Measurements from ENCODE around the gene MGST3.

Gene MGST3

DNA sequence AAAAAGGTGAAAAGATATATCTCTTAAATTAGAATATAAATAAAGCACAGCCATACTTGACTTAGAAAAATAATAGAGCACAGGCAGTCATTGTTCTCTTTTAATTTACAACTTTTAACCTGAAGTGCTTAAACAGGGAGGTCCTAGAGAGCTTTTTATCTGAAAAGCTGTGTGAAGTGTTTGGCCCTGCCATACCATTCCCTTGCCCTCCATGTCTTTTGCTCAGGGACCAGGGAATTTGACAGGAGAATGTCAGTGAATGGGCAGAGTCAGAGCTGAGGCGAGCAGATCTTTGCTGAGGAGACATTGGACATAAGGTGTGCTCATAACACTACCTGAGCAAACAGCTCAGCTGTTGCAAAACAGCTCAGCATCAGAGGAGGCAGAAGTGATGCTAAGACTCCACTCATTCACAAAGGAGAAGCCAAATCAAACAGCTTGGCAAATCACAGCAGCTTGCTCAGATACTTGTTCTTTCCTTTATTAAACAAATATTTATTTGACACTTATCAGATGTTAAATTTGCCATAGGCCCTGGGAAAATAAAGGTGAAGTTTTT lies 14.9 kb upstream of the MGST3 start:
- DNase-seq (ENCODE audit: low read depth in 1 of 2, low spot score in 1 of 2), result no peak
- Histone ChIP-seq H3K4me3 (replicated peaks; ENCODE audit: insufficient read depth, low read length) (no peak overlapping the region), H3K27ac (replicated peaks) (no peak overlapping the region), H3K27me3 (ENCODE audit: insufficient read depth, poor library complexity, severe bottlenecking) (no peaks in the 10 kb centered on the region)
- TF ChIP-seq POLR2AphosphoS5 (IDR thresholded peaks at IDR 0.05; ENCODE audit: low read depth), result no peak
- TF ChIP-seq, protein P1, sequence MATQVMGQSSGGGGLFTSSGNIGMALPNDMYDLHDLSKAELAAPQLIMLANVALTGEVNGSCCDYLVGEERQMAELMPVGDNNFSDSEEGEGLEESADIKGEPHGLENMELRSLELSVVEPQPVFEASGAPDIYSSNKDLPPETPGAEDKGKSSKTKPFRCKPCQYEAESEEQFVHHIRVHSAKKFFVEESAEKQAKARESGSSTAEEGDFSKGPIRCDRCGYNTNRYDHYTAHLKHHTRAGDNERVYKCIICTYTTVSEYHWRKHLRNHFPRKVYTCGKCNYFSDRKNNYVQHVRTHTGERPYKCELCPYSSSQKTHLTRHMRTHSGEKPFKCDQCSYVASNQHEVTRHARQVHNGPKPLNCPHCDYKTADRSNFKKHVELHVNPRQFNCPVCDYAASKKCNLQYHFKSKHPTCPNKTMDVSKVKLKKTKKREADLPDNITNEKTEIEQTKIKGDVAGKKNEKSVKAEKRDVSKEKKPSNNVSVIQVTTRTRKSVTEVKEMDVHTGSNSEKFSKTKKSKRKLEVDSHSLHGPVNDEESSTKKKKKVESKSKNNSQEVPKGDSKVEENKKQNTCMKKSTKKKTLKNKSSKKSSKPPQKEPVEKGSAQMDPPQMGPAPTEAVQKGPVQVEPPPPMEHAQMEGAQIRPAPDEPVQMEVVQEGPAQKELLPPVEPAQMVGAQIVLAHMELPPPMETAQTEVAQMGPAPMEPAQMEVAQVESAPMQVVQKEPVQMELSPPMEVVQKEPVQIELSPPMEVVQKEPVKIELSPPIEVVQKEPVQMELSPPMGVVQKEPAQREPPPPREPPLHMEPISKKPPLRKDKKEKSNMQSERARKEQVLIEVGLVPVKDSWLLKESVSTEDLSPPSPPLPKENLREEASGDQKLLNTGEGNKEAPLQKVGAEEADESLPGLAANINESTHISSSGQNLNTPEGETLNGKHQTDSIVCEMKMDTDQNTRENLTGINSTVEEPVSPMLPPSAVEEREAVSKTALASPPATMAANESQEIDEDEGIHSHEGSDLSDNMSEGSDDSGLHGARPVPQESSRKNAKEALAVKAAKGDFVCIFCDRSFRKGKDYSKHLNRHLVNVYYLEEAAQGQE (IDR thresholded peaks at IDR 0.05; ENCODE audit: insufficient replicate concordance, low read depth), result no peak
- no peak for TF ChIP-seq SPI1 (IDR thresholded peaks at IDR 0.05; ENCODE audit: borderline replicate concordance, low read depth)
- TF ChIP-seq GABPA (IDR thresholded peaks at IDR 0.05; ENCODE audit: low read depth), result no peak
- TF ChIP-seq, protein P2, sequence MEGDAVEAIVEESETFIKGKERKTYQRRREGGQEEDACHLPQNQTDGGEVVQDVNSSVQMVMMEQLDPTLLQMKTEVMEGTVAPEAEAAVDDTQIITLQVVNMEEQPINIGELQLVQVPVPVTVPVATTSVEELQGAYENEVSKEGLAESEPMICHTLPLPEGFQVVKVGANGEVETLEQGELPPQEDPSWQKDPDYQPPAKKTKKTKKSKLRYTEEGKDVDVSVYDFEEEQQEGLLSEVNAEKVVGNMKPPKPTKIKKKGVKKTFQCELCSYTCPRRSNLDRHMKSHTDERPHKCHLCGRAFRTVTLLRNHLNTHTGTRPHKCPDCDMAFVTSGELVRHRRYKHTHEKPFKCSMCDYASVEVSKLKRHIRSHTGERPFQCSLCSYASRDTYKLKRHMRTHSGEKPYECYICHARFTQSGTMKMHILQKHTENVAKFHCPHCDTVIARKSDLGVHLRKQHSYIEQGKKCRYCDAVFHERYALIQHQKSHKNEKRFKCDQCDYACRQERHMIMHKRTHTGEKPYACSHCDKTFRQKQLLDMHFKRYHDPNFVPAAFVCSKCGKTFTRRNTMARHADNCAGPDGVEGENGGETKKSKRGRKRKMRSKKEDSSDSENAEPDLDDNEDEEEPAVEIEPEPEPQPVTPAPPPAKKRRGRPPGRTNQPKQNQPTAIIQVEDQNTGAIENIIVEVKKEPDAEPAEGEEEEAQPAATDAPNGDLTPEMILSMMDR (IDR thresholded peaks at IDR 0.05; ENCODE audit: insufficient read depth, low read length), result no peak

DNA sequence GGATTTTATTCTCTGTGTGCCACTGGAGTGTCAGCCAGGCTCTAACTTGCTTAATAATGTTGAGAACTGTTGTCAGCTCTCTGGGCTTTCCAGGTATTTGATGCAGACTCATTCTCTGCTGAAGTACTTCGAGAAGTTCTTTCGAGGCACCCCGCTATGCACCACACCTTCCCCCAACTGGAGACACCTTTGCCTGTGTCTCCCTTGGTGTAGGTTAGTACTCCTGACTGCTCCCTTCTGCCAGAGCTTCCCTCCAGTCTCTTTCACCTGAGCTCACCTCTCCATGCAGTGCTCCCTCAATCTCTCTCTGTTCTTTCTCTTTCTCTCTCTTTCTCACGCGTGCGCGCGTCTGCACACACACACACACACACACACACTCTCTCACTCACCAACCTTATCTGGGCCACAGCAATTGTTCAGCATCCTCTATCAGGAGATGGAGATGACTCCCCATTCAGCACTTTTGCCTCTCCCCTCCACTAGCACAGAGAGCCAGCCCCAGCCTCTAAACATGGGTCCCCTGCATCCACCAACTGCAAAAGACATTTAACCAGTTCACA lies 14.0 kb upstream of the MGST3 start:
- TF ChIP-seq SPI1 (IDR thresholded peaks at IDR 0.05; ENCODE audit: borderline replicate concordance, low read depth) (no peak), GABPA (IDR thresholded peaks at IDR 0.05; ENCODE audit: low read depth) (no peak), POLR2AphosphoS5 (IDR thresholded peaks at IDR 0.05; ENCODE audit: low read depth) (no peak)
- TF ChIP-seq, protein P1 (IDR thresholded peaks at IDR 0.05; ENCODE audit: insufficient replicate concordance, low read depth), result no peak
- TF ChIP-seq, protein P2 (IDR thresholded peaks at IDR 0.05; ENCODE audit: insufficient read depth, low read length), result no peak
- H3K27me3 ChIP-seq (ENCODE audit: insufficient read depth, poor library complexity, severe bottlenecking), result no peaks in the 10 kb centered on the region
- H3K27ac ChIP-seq (replicated peaks), result no peak overlapping the region
- no peak for DNase-seq (ENCODE audit: low read depth in 1 of 2, low spot score in 1 of 2)
- H3K4me3 ChIP-seq (replicated peaks; ENCODE audit: insufficient read depth, low read length), result no peak overlapping the region

DNA sequence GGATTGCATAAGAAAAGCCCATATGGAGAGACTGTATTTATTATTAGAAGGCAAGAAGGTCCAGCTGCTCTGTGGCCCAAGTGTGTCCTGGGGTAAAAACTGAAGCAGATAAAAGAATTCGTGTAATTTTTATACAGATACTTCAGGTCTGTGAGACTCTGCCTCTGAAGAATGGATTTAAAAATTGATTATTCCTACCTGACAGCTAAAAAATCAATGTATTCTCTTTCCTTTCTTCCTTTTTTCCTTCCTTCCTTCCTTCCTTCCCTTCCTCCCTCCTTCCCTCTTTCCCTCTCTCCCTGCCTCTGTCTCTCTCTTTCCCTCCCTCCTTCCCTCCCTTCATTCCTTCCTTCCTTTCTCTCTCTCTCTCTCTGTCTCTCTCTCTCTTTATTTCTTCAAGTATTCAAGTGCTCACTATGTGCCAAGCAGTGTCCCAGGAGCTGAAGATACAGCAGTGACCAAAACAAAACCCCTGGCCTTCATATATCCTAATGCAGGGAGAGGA lies 11.3 kb upstream of the MGST3 start:
- TF ChIP-seq GABPA (IDR thresholded peaks at IDR 0.05; ENCODE audit: low read depth), result no peak
- TF ChIP-seq, protein P1 (IDR thresholded peaks at IDR 0.05; ENCODE audit: insufficient replicate concordance, low read depth), result no peak
- TF ChIP-seq POLR2AphosphoS5 (IDR thresholded peaks at IDR 0.05; ENCODE audit: low read depth), result no peak
- no peak for TF ChIP-seq SPI1 (IDR thresholded peaks at IDR 0.05; ENCODE audit: borderline replicate concordance, low read depth)
- TF ChIP-seq, protein P2 (IDR thresholded peaks at IDR 0.05; ENCODE audit: insufficient read depth, low read length), result no peak
- no peak overlapping the region for H3K4me3 ChIP-seq (replicated peaks; ENCODE audit: insufficient read depth, low read length)
- DNase-seq (ENCODE audit: low read depth in 1 of 2, low spot score in 1 of 2), result no peak
- no peak overlapping the region for H3K27ac ChIP-seq (replicated peaks)
- H3K27me3 ChIP-seq (ENCODE audit: insufficient read depth, poor library complexity, severe bottlenecking), result no peaks in the 10 kb centered on the region

Measured in HL-60 (cell line).